HepG2 (cell line): Measurements from ENCODE around the gene SNX19. TPM values are rescaled to one million over a fixed set of nuclear protein-coding genes. Genes with fewer than 3 reads are reported as not detected.

Experiments used
- CBFB ChIP-seq: sonication (generic); formaldehyde crosslinking; IDR thresholded peaks from 2 replicates; pipeline ENCODE4 v1.4.0; 2020; ENCODE audit warnings: missing genetic modification reagents
- FOXK2 ChIP-seq: fragments of 450-650 bp; IDR thresholded peaks from 2 replicates; pipeline ENCODE4 v1.6.1; 2016
- HCFC1 ChIP-seq: fragments of 150-350 bp; IDR thresholded peaks from 2 replicates; pipeline ENCODE4 v1.6.1; 2014; ENCODE audit warnings: low read depth, low read length
- HNRNPK ChIP-seq: fragments of 200-400 bp; formaldehyde crosslinking; IDR thresholded peaks from 2 replicates; pipeline ENCODE4 v1.6.1; 2018; ENCODE audit warnings: low read length, low read depth, moderate library complexity, mild to moderate bottlenecking; ENCODE audit not compliant: poor library complexity, severe bottlenecking
- SIX1 ChIP-seq: sonication (generic); formaldehyde crosslinking; IDR thresholded peaks from 2 replicates; pipeline ENCODE4 v1.4.0; 2020; ENCODE audit warnings: missing genetic modification reagents, borderline replicate concordance
- SRSF4 ChIP-seq: fragments of 200-400 bp; formaldehyde crosslinking; IDR thresholded peaks from one replicate; pipeline ENCODE4 v1.6.1; 2018; ENCODE audit warnings: mild to moderate bottlenecking, low read depth, low read length, moderate library complexity; ENCODE audit not compliant: poor library complexity, severe bottlenecking
- YEATS4 ChIP-seq: sonication (generic); formaldehyde crosslinking; IDR thresholded peaks from 2 replicates; pipeline ENCODE4 v1.4.0; 2020; ENCODE audit warnings: missing genetic modification reagents, borderline replicate concordance
- ZBTB40 ChIP-seq, 2 experiments: fragments of 450-650 bp in 1 of 2; sonication (generic) in 1 of 2; formaldehyde crosslinking in 1 of 2; IDR thresholded peaks; 2 replicates each; pipeline versions ENCODE4 v1.6.1 to v1.8.0; 2016 to 2022; ENCODE audit warnings: antibody characterized with exemption in 1 of 2, mild to moderate bottlenecking in 1 of 2, missing genetic modification reagents in 1 of 2
- ZC3H13 ChIP-seq: sonication (generic); formaldehyde crosslinking; IDR thresholded peaks from 2 replicates; pipeline ENCODE4 v1.8.1; 2023; ENCODE audit warnings: mild to moderate bottlenecking, missing genetic modification reagents, moderate library complexity
- ZNF335 ChIP-seq: sonication (generic); formaldehyde crosslinking; IDR thresholded peaks from 2 replicates; pipeline ENCODE4 v1.4.0; 2020; ENCODE audit warnings: missing genetic modification reagents
- ZNF615 ChIP-seq: sonication (generic); formaldehyde crosslinking; IDR thresholded peaks from 2 replicates; pipeline ENCODE4 v1.5.0; 2020; ENCODE audit warnings: mild to moderate bottlenecking, missing genetic modification reagents, borderline replicate concordance
- ZNF891 ChIP-seq: sonication (generic); formaldehyde crosslinking; IDR thresholded peaks from 2 replicates; pipeline ENCODE4 v1.5.0; 2020; ENCODE audit warnings: mild to moderate bottlenecking, missing genetic modification reagents
- polyA plus RNA-seq, 8 experiments: library from polyadenylated mRNA; depleted of rRNA in 3 of 8; stranded (reverse) in 7 of 8; unstranded in 1 of 8; fragments of >200 nt; fragmentation: Illumina TruSeq in 4 of 8; extraction: Trizol in 4 of 8; gene quantifications; 2 replicates each; pipeline versions ENCODE4 v1.2.1 to v1.2.3, GENCODE V29; 2011 to 2016; ENCODE audit warnings: low read depth in 4 of 8, missing spikeins in 1 of 8, mixed read lengths in 1 of 8; ENCODE audit not compliant: insufficient read depth in 1 of 8
- total RNA-seq, 5 experiments: library from RNA; depleted of rRNA; stranded (reverse); fragments of >200 nt; fragmentation: Illumina TruSeq; extraction: Trizol; gene quantifications; 2 replicates each; pipeline ENCODE4 v1.2.3, GENCODE V29; 2016; ENCODE audit warnings: low read depth in 1 of 5
- TF ChIP-seq, protein P1 (sequence below): sonication (generic); formaldehyde crosslinking; conservative IDR thresholded peaks from 2 replicates; pipeline ENCODE4 v1.8.0; 2022; ENCODE audit warnings: low read depth, missing genetic modification reagents
- TF ChIP-seq, protein P2 (sequence below): sonication (generic); formaldehyde crosslinking; IDR thresholded peaks from 2 replicates; pipeline ENCODE4 v1.8.1; 2022; ENCODE audit warnings: mild to moderate bottlenecking, missing genetic modification reagents
- TF ChIP-seq, protein P3 (sequence below): sonication (generic); formaldehyde crosslinking; IDR thresholded peaks from 2 replicates; pipeline ENCODE4 v1.5.1; 2020; ENCODE audit warnings: missing genetic modification reagents, mild to moderate bottlenecking, borderline replicate concordance

Gene SNX19
- total and polyA plus RNA-seq, 2 of the 13 experiments (the other 11 are each of a cell fraction or from before 2014, with no cell fraction given): 0.13 to 0.27 TPM

GRCh38 chr11:130865774-130866114, 50.5 kb downstream of the SNX19 start (continued):
- TF ChIP-seq ZBTB40 (IDR thresholded peaks at IDR 0.05) (no peak), ZBTB40 (CRISPR knock-in tag; IDR thresholded peaks at IDR 0.05) (no peak), ZNF335 (CRISPR knock-in tag) (no peak), YEATS4 (0 out of 2 replicates have a peak, but pooled peaks have one; percentile 10), ZNF615 (no peak), CBFB (no peak), SIX1 (CRISPR knock-in tag) (no peak), SRSF4 (no peak), FOXK2 (no peak), HCFC1 (no peak), HNRNPK (no peak), ZNF891 (no peak), ZC3H13 (CRISPR knock-in tag) (no peak)
- TF ChIP-seq, protein P1, sequence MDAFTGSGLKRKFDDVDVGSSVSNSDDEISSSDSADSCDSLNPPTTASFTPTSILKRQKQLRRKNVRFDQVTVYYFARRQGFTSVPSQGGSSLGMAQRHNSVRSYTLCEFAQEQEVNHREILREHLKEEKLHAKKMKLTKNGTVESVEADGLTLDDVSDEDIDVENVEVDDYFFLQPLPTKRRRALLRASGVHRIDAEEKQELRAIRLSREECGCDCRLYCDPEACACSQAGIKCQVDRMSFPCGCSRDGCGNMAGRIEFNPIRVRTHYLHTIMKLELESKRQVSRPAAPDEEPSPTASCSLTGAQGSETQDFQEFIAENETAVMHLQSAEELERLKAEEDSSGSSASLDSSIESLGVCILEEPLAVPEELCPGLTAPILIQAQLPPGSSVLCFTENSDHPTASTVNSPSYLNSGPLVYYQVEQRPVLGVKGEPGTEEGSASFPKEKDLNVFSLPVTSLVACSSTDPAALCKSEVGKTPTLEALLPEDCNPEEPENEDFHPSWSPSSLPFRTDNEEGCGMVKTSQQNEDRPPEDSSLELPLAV (CRISPR knock-in tag): no peak
- TF ChIP-seq, protein P2, sequence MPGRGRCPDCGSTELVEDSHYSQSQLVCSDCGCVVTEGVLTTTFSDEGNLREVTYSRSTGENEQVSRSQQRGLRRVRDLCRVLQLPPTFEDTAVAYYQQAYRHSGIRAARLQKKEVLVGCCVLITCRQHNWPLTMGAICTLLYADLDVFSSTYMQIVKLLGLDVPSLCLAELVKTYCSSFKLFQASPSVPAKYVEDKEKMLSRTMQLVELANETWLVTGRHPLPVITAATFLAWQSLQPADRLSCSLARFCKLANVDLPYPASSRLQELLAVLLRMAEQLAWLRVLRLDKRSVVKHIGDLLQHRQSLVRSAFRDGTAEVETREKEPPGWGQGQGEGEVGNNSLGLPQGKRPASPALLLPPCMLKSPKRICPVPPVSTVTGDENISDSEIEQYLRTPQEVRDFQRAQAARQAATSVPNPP (CRISPR knock-in tag): no peak
- TF ChIP-seq, protein P3, sequence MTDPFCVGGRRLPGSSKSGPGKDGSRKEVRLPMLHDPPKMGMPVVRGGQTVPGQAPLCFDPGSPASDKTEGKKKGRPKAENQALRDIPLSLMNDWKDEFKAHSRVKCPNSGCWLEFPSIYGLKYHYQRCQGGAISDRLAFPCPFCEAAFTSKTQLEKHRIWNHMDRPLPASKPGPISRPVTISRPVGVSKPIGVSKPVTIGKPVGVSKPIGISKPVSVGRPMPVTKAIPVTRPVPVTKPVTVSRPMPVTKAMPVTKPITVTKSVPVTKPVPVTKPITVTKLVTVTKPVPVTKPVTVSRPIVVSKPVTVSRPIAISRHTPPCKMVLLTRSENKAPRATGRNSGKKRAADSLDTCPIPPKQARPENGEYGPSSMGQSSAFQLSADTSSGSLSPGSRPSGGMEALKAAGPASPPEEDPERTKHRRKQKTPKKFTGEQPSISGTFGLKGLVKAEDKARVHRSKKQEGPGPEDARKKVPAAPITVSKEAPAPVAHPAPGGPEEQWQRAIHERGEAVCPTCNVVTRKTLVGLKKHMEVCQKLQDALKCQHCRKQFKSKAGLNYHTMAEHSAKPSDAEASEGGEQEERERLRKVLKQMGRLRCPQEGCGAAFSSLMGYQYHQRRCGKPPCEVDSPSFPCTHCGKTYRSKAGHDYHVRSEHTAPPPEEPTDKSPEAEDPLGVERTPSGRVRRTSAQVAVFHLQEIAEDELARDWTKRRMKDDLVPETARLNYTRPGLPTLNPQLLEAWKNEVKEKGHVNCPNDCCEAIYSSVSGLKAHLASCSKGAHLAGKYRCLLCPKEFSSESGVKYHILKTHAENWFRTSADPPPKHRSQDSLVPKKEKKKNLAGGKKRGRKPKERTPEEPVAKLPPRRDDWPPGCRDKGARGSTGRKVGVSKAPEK (CRISPR knock-in tag): 0 out of 2 replicates have a peak, but pooled peaks have one; percentile 58
